Loucy (cell line): ENCODE measurements around the gene FANK1.

Experiments
- H2AFZ ChIP-seq: fragments of 200-600 bp; sonication (generic); 2 replicates; pipeline ENCODE4 v1.6.0; 2016; ENCODE audit warnings: antibody characterized with exemption, mild to moderate bottlenecking, low read length, moderate library complexity
- H3F3A ChIP-seq: fragments of 200-600 bp; 2 replicates; pipeline ENCODE4 v1.6.0; 2016; ENCODE audit warnings: antibody characterized with exemption, low read depth, mild to moderate bottlenecking
- H3K27me3 ChIP-seq: fragments of 200-600 bp; sonication (generic); 2 replicates; pipeline ENCODE4 v1.6.1; 2014; ENCODE audit warnings: low read length, mild to moderate bottlenecking; ENCODE audit not compliant: insufficient read depth, poor library complexity, severe bottlenecking
- H3K36me3 ChIP-seq: fragments of 200-600 bp; sonication (generic); 2 replicates; pipeline ENCODE4 v1.6.1; 2016; ENCODE audit warnings: low read length; ENCODE audit not compliant: insufficient read depth
- H3K4me1 ChIP-seq: fragments of 200-600 bp; sonication (generic); 2 replicates; pipeline ENCODE4 v1.5.1; 2014; ENCODE audit warnings: low read length, mild to moderate bottlenecking; ENCODE audit not compliant: insufficient read depth, poor library complexity, severe bottlenecking
- H3K4me2 ChIP-seq: fragments of 200-600 bp; sonication (generic); 2 replicates; pipeline ENCODE4 v1.6.0; 2014; ENCODE audit warnings: antibody characterized with exemption, low read length, low read depth, mild to moderate bottlenecking; ENCODE audit not compliant: poor library complexity, severe bottlenecking
- H3K4me3 ChIP-seq: fragments of 200-600 bp; sonication (generic); 2 replicates; pipeline ENCODE4 v1.5.1; 2014; ENCODE audit warnings: low read length, mild to moderate bottlenecking, mixed read lengths; ENCODE audit not compliant: poor library complexity, severe bottlenecking
- H3K79me2 ChIP-seq: fragments of 200-600 bp; sonication (generic); 2 replicates; pipeline ENCODE4 v1.6.1; 2014; ENCODE audit warnings: low read length; ENCODE audit not compliant: insufficient read depth
- H3K9ac ChIP-seq: fragments of 200-600 bp; sonication (generic); 2 replicates; pipeline ENCODE4 v1.6.0; 2014; ENCODE audit warnings: mild to moderate bottlenecking, low read depth, low read length, moderate library complexity; ENCODE audit not compliant: poor library complexity, severe bottlenecking
- H3K9me2 ChIP-seq: fragments of 200-600 bp; sonication (generic); replicated peaks from 2 replicates; pipeline ENCODE4 v1.6.1; 2016; ENCODE audit warnings: low read depth, low read length, mixed read lengths
- H3K9me3 ChIP-seq: fragments of 200-600 bp; sonication (generic); 2 replicates; pipeline ENCODE4 v1.6.1; 2014; ENCODE audit warnings: mild to moderate bottlenecking, antibody characterized with exemption, low read length, low read depth; ENCODE audit not compliant: insufficient read depth
- H4K20me1 ChIP-seq: fragments of 200-600 bp; sonication (generic); 2 replicates; pipeline ENCODE4 v1.6.0; 2014; ENCODE audit warnings: antibody characterized with exemption, low read length, mild to moderate bottlenecking; ENCODE audit not compliant: insufficient read depth, poor library complexity, severe bottlenecking
- CTCF ChIP-seq: fragments of 200-600 bp; sonication (generic); conservative IDR thresholded peaks from 2 replicates; pipeline ENCODE4 v1.5.1; 2014; ENCODE audit warnings: mild to moderate bottlenecking, antibody characterized with exemption, low read length
- EZH2phosphoT487 ChIP-seq: fragments of 200-600 bp; IDR thresholded peaks from 2 replicates; pipeline ENCODE4 v1.6.1; 2018; ENCODE audit warnings: antibody characterized with exemption, mild to moderate bottlenecking, moderate library complexity, borderline replicate concordance

Gene FANK1

GRCh38 chr10:125933693-125934092 is 37.3 kb downstream of the FANK1 start:
- Histone ChIP-seq H3F3A (no peaks in the 10 kb centered on the region), H3K4me3 (no peak overlapping the region), H3K79me2 (no peaks in the 10 kb centered on the region), H3K9me3 (no peaks in the 10 kb centered on the region), H3K9ac (no peak overlapping the region), H3K4me2 (no peak overlapping the region), H3K27me3 (no peaks in the 10 kb centered on the region), H3K36me3 (no peaks in the 10 kb centered on the region), H4K20me1 (no peaks in the 10 kb centered on the region), H3K4me1 (no peaks in the 10 kb centered on the region), H3K9me2 (no peaks in the 10 kb centered on the region), H2AFZ (no peak overlapping the region)
- TF ChIP-seq CTCF (no peak), EZH2phosphoT487 (no peak)

- H3K79me2 ChIP-seq: no peaks in the 10 kb centered on the region
- H3K4me2 ChIP-seq: no peak overlapping the region
- no peaks in the 10 kb centered on the region for H3K9me3 ChIP-seq
- no peaks in the 10 kb centered on the region; the same call in 1 of the 2 replicates for H3K9me2 ChIP-seq
- H3K9ac ChIP-seq: no peak overlapping the region
- no peaks in the 10 kb centered on the region for H3K36me3 ChIP-seq
- H3K4me3 ChIP-seq: no peak overlapping the region
- no peak overlapping the region for H2AFZ ChIP-seq
- no peaks in the 10 kb centered on the region for H3F3A ChIP-seq
- TF ChIP-seq CTCF: no peak
- no peak for TF ChIP-seq EZH2phosphoT487
- H3K4me1 ChIP-seq: no peaks in the 10 kb centered on the region
- H4K20me1 ChIP-seq: no peaks in the 10 kb centered on the region
- no peaks in the 10 kb centered on the region for H3K27me3 ChIP-seq
Observed at GRCh38 chr10:125936331-125936730, 40.0 kb downstream of the FANK1 start.

- no peaks in the 10 kb centered on the region for H3K4me1 ChIP-seq
- H3K27me3 ChIP-seq: no peaks in the 10 kb centered on the region
- TF ChIP-seq CTCF (no peak), EZH2phosphoT487 (no peak)
- H3F3A ChIP-seq: no peaks in the 10 kb centered on the region
- no peak overlapping the region for H3K9ac ChIP-seq
- H3K4me2 ChIP-seq: no peak overlapping the region
- H3K79me2 ChIP-seq: no peaks in the 10 kb centered on the region
- no peaks in the 10 kb centered on the region; the same call in 1 of the 2 replicates for H3K9me3 ChIP-seq
- no peaks in the 10 kb centered on the region for H4K20me1 ChIP-seq
- H3K4me3 ChIP-seq: no peak overlapping the region
- no peaks in the 10 kb centered on the region; the same call in 1 of the 2 replicates for H3K9me2 ChIP-seq
- no peaks in the 10 kb centered on the region for H3K36me3 ChIP-seq
- H2AFZ ChIP-seq: no peak overlapping the region
Observed at GRCh38 chr10:125940515-125940914, 44.2 kb downstream of the FANK1 start.
